A549 (cell line): ENCODE results near the gene ACOT7. TPM values are rescaled to one million over a fixed set of nuclear protein-coding genes. Genes with fewer than 3 reads are reported as not detected.

Source experiments
- ATAC-seq, 2 experiments: fragments of 200-7000 bp in 1 of 2; fragments of >200 bp in 1 of 2; cut with Nextera tagmentation in 1 of 2; cut with Tn5 transposase in 1 of 2; 3 replicates each; pipeline versions ENCODE4 v1.8.0 to v1.9.1; 2018 to 2020; ENCODE audit warnings: mild to moderate bottlenecking in 1 of 2, moderate library complexity in 1 of 2
- CTCF ChIA-PET: fragments of 300-600 bp; sonication (Branson Sonifier 250); formaldehyde crosslinking; extraction: SDS; loops from one replicate; lab custom pipeline; 2021; ENCODE audit warnings: antibody characterized with exemption, inconsistent platforms; lab: Yijun Ruan, JAX
- POLR2A ChIA-PET: fragments of 350-600 bp; formaldehyde crosslinking; extraction: SDS; loops from one replicate; lab custom pipeline; 2021; ENCODE audit warnings: antibody characterized with exemption, inconsistent platforms; lab: Yijun Ruan, JAX
- DNase-seq, 2 experiments: peaks; one replicate each; pipeline versions ENCODE4 v3.0.0 to v3.0.0-alpha.2; 2011 to 2016; ENCODE audit warnings: low read depth in 1 of 2, low spot score in 1 of 2
- FAIRE-seq: peaks from 2 replicates; lab custom pipeline; 2011; peaks lifted over from hg19 to GRCh38; lab: Jason Lieb, UNC
- H3K27ac ChIP-seq, 2 experiments: fragments of >200 bp; sonication (Bioruptor Twin); formaldehyde crosslinking; 3 replicates each; pipeline ENCODE4 v1.5.1; 2016 to 2017
- H3K4me1 ChIP-seq: fragments of >200 bp; sonication (Bioruptor Twin); formaldehyde crosslinking; 3 replicates; pipeline ENCODE4 v1.6.1; 2016
- H3K4me2 ChIP-seq: fragments of >200 bp; sonication (Bioruptor Twin); formaldehyde crosslinking; 3 replicates; pipeline ENCODE4 v1.6.1; 2016
- H3K4me3 ChIP-seq: fragments of >200 bp; sonication (Bioruptor Twin); formaldehyde crosslinking; 3 replicates; pipeline ENCODE4 v1.5.1; 2016
- H3K9me3 ChIP-seq: fragments of >200 bp; sonication (Bioruptor Twin); formaldehyde crosslinking; 3 replicates; pipeline ENCODE4 v1.6.1; 2016
- ATOH8 ChIP-seq: fragments of 250-450 bp; sonication (Bioruptor Pico); IDR thresholded peaks from 2 replicates; pipeline ENCODE4 v1.5.0; 2020; ENCODE audit warnings: low read depth, mild to moderate bottlenecking, moderate library complexity
- BCL3 ChIP-seq: fragments of >200 bp; sonication (Bioruptor Twin); formaldehyde crosslinking; IDR thresholded peaks from 3 replicates; pipeline ENCODE4 v1.6.1; 2016
- BHLHE40 ChIP-seq: IDR thresholded peaks from 2 replicates; pipeline ENCODE4 v1.6.1; 2012; ENCODE audit warnings: low read depth, low read length, inconsistent platforms
- CBX8 ChIP-seq: fragments of 200-600 bp; sonication (generic); IDR thresholded peaks from 2 replicates; pipeline ENCODE4 v1.6.1; 2016
- CHD2 ChIP-seq: fragments of 150-350 bp; IDR thresholded peaks from 2 replicates; pipeline ENCODE4 v1.6.1; 2014; ENCODE audit warnings: low read length; ENCODE audit not compliant: partially characterized antibody
- CHD4 ChIP-seq: fragments of 200-600 bp; sonication (generic); IDR thresholded peaks from 2 replicates; pipeline ENCODE4 v1.6.1; 2016; ENCODE audit warnings: antibody characterized with exemption, mild to moderate bottlenecking, borderline replicate concordance
- E2F6 ChIP-seq: IDR thresholded peaks from 2 replicates; pipeline ENCODE4 v1.6.1; 2012; ENCODE audit warnings: low read depth, borderline replicate concordance
- EHMT2 ChIP-seq: fragments of 200-600 bp; sonication (generic); IDR thresholded peaks from 2 replicates; pipeline ENCODE4 v1.6.1; 2016; ENCODE audit warnings: antibody characterized with exemption, low read depth, mild to moderate bottlenecking, moderate library complexity
- ESRRA ChIP-seq: fragments of 150-350 bp; IDR thresholded peaks from 2 replicates; pipeline ENCODE4 v1.6.1; 2014; ENCODE audit warnings: mild to moderate bottlenecking, low read length, borderline replicate concordance
- FOSB ChIP-seq: fragments of 250-450 bp; sonication (Bioruptor Pico); IDR thresholded peaks from 2 replicates; pipeline ENCODE4 v1.5.0; 2020; ENCODE audit warnings: mild to moderate bottlenecking, moderate library complexity
- FOSL2 ChIP-seq, 2 experiments: fragments of 450-650 bp in 1 of 2; fragments of >200 bp in 1 of 2; sonication (Bioruptor Twin) in 1 of 2; formaldehyde crosslinking; IDR thresholded peaks; 2 replicates each; pipeline versions ENCODE4 v1.5.0 to v1.6.1; 2016 to 2020; ENCODE audit warnings: mild to moderate bottlenecking in 1 of 2, moderate library complexity in 1 of 2
- FOXS1 ChIP-seq: fragments of 250-450 bp; sonication (Bioruptor Pico); IDR thresholded peaks from 2 replicates; pipeline ENCODE4 v1.5.0; 2020; ENCODE audit warnings: mild to moderate bottlenecking, moderate library complexity
- HES2 ChIP-seq: fragments of >200 bp; sonication (Bioruptor Twin); formaldehyde crosslinking; IDR thresholded peaks from 2 replicates; pipeline ENCODE4 v1.6.1; 2016
- HOXB13 ChIP-seq: fragments of 250-450 bp; sonication (Bioruptor Pico); IDR thresholded peaks from 2 replicates; pipeline ENCODE4 v1.5.0; 2020; ENCODE audit warnings: low read depth, mild to moderate bottlenecking, moderate library complexity
- JUN ChIP-seq, 2 experiments: fragments of >200 bp; sonication (Bioruptor Twin); formaldehyde crosslinking; IDR thresholded peaks; 2 replicates in 1 of 2; 3 replicates in 1 of 2; pipeline ENCODE4 v1.6.1; 2016 to 2017
- JUNB ChIP-seq: fragments of >200 bp; sonication (Bioruptor Twin); formaldehyde crosslinking; IDR thresholded peaks from 2 replicates; pipeline ENCODE4 v1.6.1; 2016
- MAFK ChIP-seq: fragments of 450-650 bp; IDR thresholded peaks from 2 replicates; pipeline ENCODE4 v1.6.1; 2014; ENCODE audit not compliant: partially characterized antibody
- MAZ ChIP-seq: fragments of 150-350 bp; IDR thresholded peaks from 2 replicates; pipeline ENCODE4 v1.6.1; 2014; ENCODE audit warnings: antibody characterized with exemption, low read depth, low read length, borderline replicate concordance
- NPAS2 ChIP-seq: fragments of 250-450 bp; sonication (Bioruptor Pico); IDR thresholded peaks from 2 replicates; pipeline ENCODE4 v1.8.0; 2022; ENCODE audit warnings: mild to moderate bottlenecking, moderate library complexity, borderline replicate concordance
- NR3C1 ChIP-seq: fragments of >200 bp; sonication (Bioruptor Twin); formaldehyde crosslinking; IDR thresholded peaks from 3 replicates; pipeline ENCODE4 v1.6.1; 2017
- POLR2AphosphoS2 ChIP-seq: conservative IDR thresholded peaks from 2 replicates; pipeline ENCODE4 v1.6.1; 2012; ENCODE audit warnings: low read length, improper control_type of control experiment, inconsistent platforms
- RAD21 ChIP-seq, 2 experiments: fragments of >200 bp in 1 of 2; sonication (Bioruptor Twin) in 1 of 2; formaldehyde crosslinking in 1 of 2; IDR thresholded peaks in 1 of 2; conservative IDR thresholded peaks in 1 of 2; 2 replicates in 1 of 2; 3 replicates in 1 of 2; pipeline ENCODE4 v1.6.1; 2012 to 2018; ENCODE audit warnings: inconsistent platforms in 1 of 2
- RARB ChIP-seq: fragments of 250-450 bp; sonication (Bioruptor Pico); IDR thresholded peaks from 2 replicates; pipeline ENCODE4 v1.8.0; 2021; ENCODE audit warnings: mild to moderate bottlenecking, moderate library complexity
- TFCP2L1 ChIP-seq: fragments of 250-450 bp; sonication (Bioruptor Pico); IDR thresholded peaks from 2 replicates; pipeline ENCODE4 v1.5.0; 2021; ENCODE audit warnings: mild to moderate bottlenecking
- ZC3H11A ChIP-seq: fragments of 450-650 bp; IDR thresholded peaks from 2 replicates; pipeline ENCODE4 v1.6.1; 2014; ENCODE audit warnings: antibody characterized with exemption, mild to moderate bottlenecking
- ZFP36 ChIP-seq: fragments of 450-650 bp; IDR thresholded peaks from 2 replicates; pipeline ENCODE4 v1.6.1; 2014; ENCODE audit warnings: borderline replicate concordance; ENCODE audit not compliant: partially characterized antibody
- ZSCAN20 ChIP-seq: fragments of 250-450 bp; sonication (Bioruptor Pico); IDR thresholded peaks from 2 replicates; pipeline ENCODE4 v1.8.0; 2022; ENCODE audit warnings: mild to moderate bottlenecking, moderate library complexity
- WGBS: methylation state at CpG from one replicate; pipeline ENCODE4 v1.1.6; 2017; ENCODE audit errors: missing lambda C conversion rate; 5-methylcytosine and 5-hydroxymethylcytosine counted together
- polyA plus RNA-seq, 4 experiments: library from polyadenylated mRNA; depleted of rRNA in 3 of 4; stranded (reverse); fragments of >200 nt; fragmentation: RNase III in 1 of 4; extraction: RNeasy Plus Mini Kit Qiagen cat#74134 plus additional on column Dnase treatment in 1 of 4; gene quantifications; 2 replicates in 3 of 4; 3 replicates in 1 of 4; pipeline ENCODE4 v1.2.3, GENCODE V29; 2011 to 2017

ACOT7 gene
- polyA plus RNA-seq, 2 of the 4 experiments (the other 2 are of a cell fraction), result 48.0 to 49.6 TPM

- no peaks in the 10 kb centered on the region for H3K9me3 ChIP-seq
- DNase-seq, result no peak
- ChIA-PET POLR2A (no interaction called here), CTCF (interaction anchor here (1.3 to 2.7 kb wide), 3 partner anchors 8 to 13 kb away, joined by 4 to 31 read pairs (median 4); no protein-coding TSS in a partner anchor)
- 81% methylated on average over 6 of the region's 99 CpGs for WGBS
- H3K4me2 ChIP-seq, result peak within 1 kb of the TSS; percentile 82
- peak; percentile 50 to 57 for ATAC-seq
- H3K4me3 ChIP-seq, result peak within 1 kb of the TSS; percentile 35
- no peak for FAIRE-seq
- TF ChIP-seq HES2, result no peak
- TF ChIP-seq CHD2, result no peak
- TF ChIP-seq NPAS2 (CRISPR knock-in tag), result no peak
- no peak for TF ChIP-seq RAD21 (conservative IDR thresholded peaks at IDR 0.05 in 1 of 2, IDR thresholded peaks at IDR 0.05 in 1 of 2)
- TF ChIP-seq MAZ, result no peak
- TF ChIP-seq FOSL2 (IDR thresholded peaks at IDR 0.05), result no peak
- TF ChIP-seq FOSL2 (CRISPR knock-in tag; IDR thresholded peaks at IDR 0.05), result no peak
- TF ChIP-seq CBX8, result no peak
- TF ChIP-seq FOXS1 (CRISPR knock-in tag), result no peak
- TF ChIP-seq ZSCAN20 (CRISPR knock-in tag), result no peak
- no peak for TF ChIP-seq JUNB
- no peak for TF ChIP-seq ESRRA
- TF ChIP-seq ATOH8 (CRISPR knock-in tag), result no peak
- no peak for TF ChIP-seq MAFK
- no peak for TF ChIP-seq POLR2AphosphoS2
- TF ChIP-seq HOXB13, result no peak
- peaks cover 19% of the 10 kb centered on the region for H3K4me1 ChIP-seq
- H3K27ac ChIP-seq, result peak within 1 kb of the TSS in 1 of 2 experiments; percentile 48; a peak in 2 of 6 replicates
These were observed 31.3 kb upstream of the ACOT7 start, which contains the start of gene ESPN for GRCh38 chr1:6424619-6425593. Gene ESPN (plus strand): TSS chr1:6424776. CDS start chr1:6424956, 180 bp downstream.

GRCh38 chr1:6424000-6424565 is 30.5 kb upstream of the ACOT7 start:
- no peak for TF ChIP-seq FOSB (CRISPR knock-in tag)
- no peak for TF ChIP-seq ZFP36
- TF ChIP-seq CHD4, result no peak
- TF ChIP-seq ZC3H11A, result no peak
- TF ChIP-seq BCL3, result no peak
- no peak for TF ChIP-seq RARB (CRISPR knock-in tag)
- no peak for TF ChIP-seq EHMT2
- no peak for TF ChIP-seq E2F6
- TF ChIP-seq JUN (IDR thresholded peaks at IDR 0.05), result no peak
- TF ChIP-seq BHLHE40, result no peak
- TF ChIP-seq TFCP2L1 (CRISPR knock-in tag), result no peak
- no peak for TF ChIP-seq POLR2AphosphoS2
- no peak for TF ChIP-seq NR3C1
- DNase-seq, result no peak

More at GRCh38 chr1:6424000-6424565, 30.5 kb upstream of the ACOT7 start:
- ATAC-seq (peak; percentile 23 to 46; a peak in 4 of 6 replicates), FAIRE-seq (no peak)
- peak overlapping the region; percentile 82 for H3K4me2 ChIP-seq
- WGBS, result 14% methylated on average over 13 of the region's 35 CpGs
- H3K4me1 ChIP-seq, result peaks cover 19% of the 10 kb centered on the region
- H3K27ac ChIP-seq, result no peak overlapping the region; a peak in 2 of 6 replicates
- POLR2A ChIA-PET, result no interaction called here
- CTCF ChIA-PET, result interaction anchor here (0.9 to 6.8 kb wide), 15 partner anchors 9 to 181 kb away, joined by 3 to 96 read pairs (median 7); no protein-coding TSS in a partner anchor
- H3K9me3 ChIP-seq, result no peaks in the 10 kb centered on the region
- peak overlapping the region; percentile 35; the same call in 2 of the 3 replicates for H3K4me3 ChIP-seq
